ENCODE data around the gene NCAPD3. TPM values are rescaled to one million over a fixed set of nuclear protein-coding genes. Genes with fewer than 3 reads are reported as not detected.

NCAPD3 gene
- total RNA-seq, 2 donors from 2014 or later: 44.4 to 61.9 TPM

- WGBS: 95% methylated on average over 10 of the region's 10 CpGs
- peaks cover 0 to 10% of the 10 kb centered on the region in 2 donors for H3K36me3 ChIP-seq
- no peaks in the 10 kb centered on the region for H3K9me3 ChIP-seq
- no peak overlapping the region for H3K4me3 ChIP-seq
- intact Hi-C loops (cut with DNase I): no loop called here
- no peaks in the 10 kb centered on the region for H3K4me1 ChIP-seq (replicated peaks)
- TF ChIP-seq POLR2A (IDR thresholded peaks at IDR 0.05): no peak
- no peak for TF ChIP-seq CTCF (IDR thresholded peaks at IDR 0.05)
- no peak for TF ChIP-seq POLR2AphosphoS5 (IDR thresholded peaks at IDR 0.05)
- DNase-seq (ENCODE audit: low spot score): no peak
- H3K27ac ChIP-seq: no peak overlapping the region
- H3K27me3 ChIP-seq (replicated peaks; ENCODE audit: insufficient read depth): no peaks in the 10 kb centered on the region
These were observed 51.8 kb downstream of the NCAPD3 start for GRCh38 chr11:134171951-134172350.

DNA sequence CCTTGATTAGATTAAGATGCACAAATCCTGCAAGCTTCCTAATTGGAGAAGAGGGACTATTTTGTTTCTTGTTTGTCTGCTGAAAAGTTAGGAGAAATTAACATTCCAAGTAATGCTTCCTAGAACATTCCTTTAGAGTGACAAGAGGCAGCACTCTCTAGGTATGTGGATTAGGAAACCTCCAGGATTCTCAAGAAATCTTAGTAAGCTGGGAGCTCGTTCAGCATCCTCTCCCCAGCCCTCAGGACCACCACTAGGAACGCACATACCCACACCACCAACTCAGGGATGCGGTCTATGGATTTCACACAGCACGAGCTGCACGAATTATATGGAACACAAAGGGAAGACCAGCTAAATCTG, 52.9 kb downstream of the NCAPD3 start:
- 90% methylated on average over 5 of the region's 5 CpGs for WGBS
- Histone ChIP-seq H3K27ac (no peak overlapping the region), H3K36me3 (peaks cover 0 to 10% of the 10 kb centered on the region in 2 donors), H3K9me3 (no peaks in the 10 kb centered on the region), H3K4me3 (no peak overlapping the region), H3K4me1 (replicated peaks) (no peaks in the 10 kb centered on the region), H3K27me3 (replicated peaks; ENCODE audit: insufficient read depth) (no peaks in the 10 kb centered on the region)
- no peak for TF ChIP-seq POLR2AphosphoS5 (IDR thresholded peaks at IDR 0.05)
- no peak for TF ChIP-seq CTCF (IDR thresholded peaks at IDR 0.05)
- no peak for TF ChIP-seq POLR2A (IDR thresholded peaks at IDR 0.05)
- DNase-seq (ENCODE audit: low spot score): no peak
- intact Hi-C loops (cut with DNase I): no loop called here

DNA sequence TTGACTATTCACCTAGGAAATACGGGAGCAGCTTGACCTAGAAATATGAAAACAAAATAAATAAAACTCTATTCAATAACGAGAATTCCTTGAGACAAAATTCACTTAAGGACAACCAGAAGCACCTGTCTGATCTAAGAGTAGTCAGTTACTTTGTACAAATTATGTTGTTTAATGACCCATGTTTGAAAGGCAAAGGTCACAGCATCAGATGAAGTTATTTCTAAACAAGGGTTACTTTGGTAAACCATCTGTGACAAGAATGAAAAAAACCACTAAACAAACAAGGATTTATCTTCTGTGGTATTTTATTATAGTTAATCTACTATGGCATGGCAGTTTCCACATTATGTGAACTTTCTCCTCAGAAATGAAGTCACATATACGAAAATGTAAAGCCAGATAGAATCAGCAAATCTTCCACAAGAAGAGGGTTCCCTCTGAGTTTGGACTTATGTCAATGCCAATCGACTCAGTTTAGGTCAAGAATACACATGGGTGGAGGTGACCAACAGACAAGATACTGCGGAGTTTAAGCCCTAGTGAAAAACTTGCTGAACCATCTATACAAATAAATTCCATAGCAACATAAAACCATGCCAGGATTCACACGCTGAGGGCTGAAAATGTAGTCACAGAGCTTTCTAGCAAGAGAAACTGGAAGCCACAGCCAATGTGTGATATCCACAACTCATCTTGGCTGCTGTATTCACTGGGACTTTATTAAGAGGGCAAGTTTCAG, 53.4 kb downstream of the NCAPD3 start:
- Histone ChIP-seq H3K4me3 (no peak overlapping the region), H3K27ac (no peak overlapping the region), H3K27me3 (replicated peaks; ENCODE audit: insufficient read depth) (no peaks in the 10 kb centered on the region), H3K36me3 (peaks cover 0 to 10% of the 10 kb centered on the region in 2 donors), H3K9me3 (no peaks in the 10 kb centered on the region), H3K4me1 (replicated peaks) (no peaks in the 10 kb centered on the region)
- intact Hi-C loops (cut with DNase I): no loop called here
- DNase-seq (ENCODE audit: low spot score): no peak
- 66% methylated on average over 6 of the region's 6 CpGs for WGBS
- TF ChIP-seq POLR2AphosphoS5 (IDR thresholded peaks at IDR 0.05) (no peak), CTCF (IDR thresholded peaks at IDR 0.05) (no peak), POLR2A (IDR thresholded peaks at IDR 0.05) (no peak)

GRCh38 chr11:134164490-134165370, 59.0 kb downstream of the NCAPD3 start:
- 95% methylated on average over 11 of the region's 11 CpGs for WGBS
- H3K27me3 ChIP-seq (replicated peaks; ENCODE audit: insufficient read depth): no peaks in the 10 kb centered on the region
- no peak overlapping the region for H3K4me3 ChIP-seq
- TF ChIP-seq CTCF (IDR thresholded peaks at IDR 0.05): no peak
- no peak for TF ChIP-seq POLR2A (IDR thresholded peaks at IDR 0.05)
- H3K4me1 ChIP-seq (replicated peaks): no peaks in the 10 kb centered on the region
- intact Hi-C loops (cut with DNase I): no loop called here
- peaks cover 0 to 12% of the 10 kb centered on the region in 2 donors for H3K36me3 ChIP-seq
- no peaks in the 10 kb centered on the region for H3K9me3 ChIP-seq
- H3K27ac ChIP-seq: no peak overlapping the region
- DNase-seq (ENCODE audit: low spot score): no peak
